Lower leg skin (tissue), 3 donors: ENCODE measurements around the gene TOPAZ1.

Experiments
- CTCF ChIP-seq, 3 donors: fragments of 450-650 bp; IDR thresholded peaks; one replicate each; pipeline ENCODE4 v1.5.1; 2016; ENCODE audit warnings: antibody characterized with exemption in 3 of 3, mild to moderate bottlenecking in 3 of 3, moderate library complexity in 2 of 3
- POLR2A ChIP-seq, 2 donors: fragments of 450-650 bp; IDR thresholded peaks; one replicate each; pipeline ENCODE4 v1.6.1; 2016 to 2017; ENCODE audit warnings: antibody characterized with exemption in 2 of 2, mild to moderate bottlenecking in 1 of 2, moderate library complexity in 1 of 2

- TF ChIP-seq CTCF (IDR thresholded peaks at IDR 0.05) (no peak), POLR2A (IDR thresholded peaks at IDR 0.05) (no peak)
These were observed 111.8 kb downstream of the TOPAZ1 start for GRCh38 chr3:44353355-44353924.
